H1 (cell line): Measurements from ENCODE around the gene PIF1. TPM values are rescaled to one million over a fixed set of nuclear protein-coding genes. Genes with fewer than 3 reads are reported as not detected.
"Not testable (repeated sequence)": the region's sequence is repeated elsewhere in the genome, so short reads cannot be mapped to it uniquely, and the experiment has no call there.

Experiments used
- CTCF ChIA-PET: fragments of 300-600 bp; sonication (Branson Sonifier 250); formaldehyde crosslinking; loops from one replicate; lab custom pipeline; 2021; ENCODE audit not compliant: partially characterized antibody; lab: Charles Lee
- POLR2A ChIA-PET: fragments of 300-600 bp; sonication (Branson Sonifier 250); formaldehyde crosslinking; loops from one replicate; lab custom pipeline; 2021; ENCODE audit warnings: inconsistent platforms; ENCODE audit not compliant: partially characterized antibody; lab: Charles Lee
- DNase-seq, 2 experiments: peaks; one replicate each; pipeline versions ENCODE4 v3.0.0 to v3.0.0-alpha.2; 2010 to 2022; ENCODE audit warnings: low spot score in 2 of 2, low read depth in 1 of 2, mixed read lengths in 1 of 2
- FAIRE-seq: peaks from 2 replicates; lab custom pipeline; 2011; peaks lifted over from hg19 to GRCh38; lab: Jason Lieb, UNC
- H2AFZ ChIP-seq: 2 replicates; pipeline ENCODE4 v1.8.1; 2012; ENCODE audit warnings: low read length, inconsistent platforms
- H2AK5ac ChIP-seq: 2 replicates; pipeline ENCODE4 v1.6.1; 2013; ENCODE audit warnings: low read depth, low read length
- H2BK120ac ChIP-seq: replicated peaks from 2 replicates; pipeline ENCODE3; 2013; ENCODE audit warnings: low read depth, low read length, inconsistent platforms
- H2BK12ac ChIP-seq: 2 replicates; pipeline ENCODE4 v1.6.1; 2013; ENCODE audit warnings: low read depth, low read length
- H2BK15ac ChIP-seq: 2 replicates; pipeline ENCODE4 v1.6.1; 2013; ENCODE audit warnings: low read length
- H2BK20ac ChIP-seq: 2 replicates; pipeline ENCODE4 v1.6.1; 2013; ENCODE audit warnings: low read length
- H2BK5ac ChIP-seq: 2 replicates; pipeline ENCODE4 v1.6.1; 2013; ENCODE audit warnings: low read depth, low read length
- H3K14ac ChIP-seq: 2 replicates; pipeline ENCODE4 v1.6.1; 2013; ENCODE audit warnings: inconsistent platforms; ENCODE audit not compliant: insufficient read length
- H3K18ac ChIP-seq: 2 replicates; pipeline ENCODE4 v1.6.1; 2013; ENCODE audit warnings: low read length; ENCODE audit errors: extremely low read depth
- H3K23ac ChIP-seq: 2 replicates; pipeline ENCODE4 v1.6.1; 2013; ENCODE audit warnings: inconsistent platforms; ENCODE audit not compliant: insufficient read length
- H3K23me2 ChIP-seq: 2 replicates; pipeline ENCODE4 v1.6.1; 2013; ENCODE audit warnings: low read depth, low read length
- H3K27ac ChIP-seq: 2 replicates; pipeline ENCODE4 v1.6.1; 2011; ENCODE audit warnings: low read depth, low read length, inconsistent platforms
- H3K27me3 ChIP-seq, 4 experiments: replicated peaks in 1 of 4; 1 replicate in 1 of 4; 2 replicates in 3 of 4; pipeline versions ENCODE4 v1.6.1 to v1.8.1; 2011 to 2013; ENCODE audit warnings: low read length in 3 of 4, mild to moderate bottlenecking in 3 of 4, inconsistent platforms in 2 of 4, mixed read lengths in 2 of 4, moderate library complexity in 1 of 4; ENCODE audit not compliant: control insufficient read depth in 3 of 4, insufficient read depth in 3 of 4; ENCODE audit errors: extremely low read depth in 1 of 4
- H3K36me3 ChIP-seq, 4 experiments: 2 replicates each; pipeline versions ENCODE4 v1.6.1 to v1.8.1; 2011 to 2013; ENCODE audit warnings: mild to moderate bottlenecking in 4 of 4, low read length in 3 of 4, moderate library complexity in 2 of 4, control low read depth in 1 of 4, inconsistent platforms in 1 of 4; ENCODE audit not compliant: insufficient read depth in 4 of 4, control insufficient read depth in 2 of 4
- H3K4ac ChIP-seq: replicated peaks from 2 replicates; pipeline ENCODE3; 2013; ENCODE audit warnings: low read length, low read depth, mixed read lengths, inconsistent platforms; ENCODE audit not compliant: insufficient read length
- H3K4me1 ChIP-seq, 4 experiments: replicated peaks in 1 of 4; 1 replicate in 1 of 4; 2 replicates in 3 of 4; pipeline versions ENCODE4 v1.6.1 to v1.8.1; 2011 to 2013; ENCODE audit warnings: low read length in 3 of 4, inconsistent platforms in 2 of 4, mixed read lengths in 1 of 4; ENCODE audit not compliant: insufficient read depth in 4 of 4, control insufficient read depth in 3 of 4
- H3K4me2 ChIP-seq, 2 experiments: 2 replicates each; pipeline versions ENCODE4 v1.6.1 to v1.8.1; 2011 to 2013; ENCODE audit warnings: low read depth in 2 of 2, low read length in 2 of 2, control low read depth in 1 of 2, inconsistent platforms in 1 of 2, mild to moderate bottlenecking in 1 of 2; ENCODE audit not compliant: insufficient read depth in 1 of 2
- H3K4me3 ChIP-seq, 4 experiments: fragments of 200-600, 300-600 bp in 1 of 4; sonication (generic), shearing (Covaris generic), sonication (Bioruptor Twin) in 1 of 4; 2 replicates each; pipeline versions ENCODE4 v1.5.1 to v1.8.1; 2011 to 2016; ENCODE audit warnings: low read length in 4 of 4, low read depth in 3 of 4, control low read depth in 2 of 4, inconsistent platforms in 2 of 4, mild to moderate bottlenecking in 2 of 4, mixed read lengths in 1 of 4, moderate library complexity in 1 of 4; ENCODE audit not compliant: insufficient read depth in 2 of 4; ENCODE audit errors: extremely low read depth in 1 of 4
- H3K56ac ChIP-seq: replicated peaks from 2 replicates; pipeline ENCODE3; 2013; ENCODE audit warnings: low read depth, mild to moderate bottlenecking, mixed read lengths, low read length, inconsistent platforms; ENCODE audit not compliant: insufficient read length
- H3K79me1 ChIP-seq: 2 replicates; pipeline ENCODE4 v1.6.1; 2013; ENCODE audit warnings: low read depth, low read length, control low read depth
- H3K79me2 ChIP-seq, 2 experiments: 2 replicates each; pipeline versions ENCODE4 v1.6.1 to v1.8.1; 2012 to 2013; ENCODE audit warnings: low read length in 2 of 2, mild to moderate bottlenecking in 2 of 2, inconsistent platforms in 1 of 2; ENCODE audit not compliant: insufficient read depth in 2 of 2, control insufficient read depth in 1 of 2
- H3K9ac ChIP-seq, 4 experiments: replicated peaks in 1 of 4; 1 replicate in 1 of 4; 2 replicates in 3 of 4; pipeline versions ENCODE4 v1.6.1 to v1.8.1; 2011 to 2013; ENCODE audit warnings: low read depth in 3 of 4, low read length in 3 of 4, control low read depth in 2 of 4, mild to moderate bottlenecking in 2 of 4, moderate library complexity in 2 of 4, inconsistent platforms in 1 of 4; ENCODE audit errors: extremely low read depth in 1 of 4
- H3K9me3 ChIP-seq, 2 experiments: 2 replicates each; pipeline versions ENCODE4 v1.6.1 to v1.8.1; 2012 to 2013; ENCODE audit warnings: mild to moderate bottlenecking in 2 of 2, moderate library complexity in 2 of 2, control low read depth in 1 of 2, inconsistent platforms in 1 of 2, low read depth in 1 of 2, low read length in 1 of 2, mixed read lengths in 1 of 2; ENCODE audit not compliant: insufficient read depth in 2 of 2
- H4K20me1 ChIP-seq, 2 experiments: replicated peaks in 1 of 2; 2 replicates each; pipeline versions ENCODE3 to v1.8.1; 2011 to 2013; ENCODE audit warnings: inconsistent platforms in 2 of 2, low read length in 2 of 2, mild to moderate bottlenecking in 1 of 2; ENCODE audit not compliant: insufficient read depth in 2 of 2, control insufficient read depth in 1 of 2
- H4K5ac ChIP-seq: 2 replicates; pipeline ENCODE4 v1.6.1; 2013; ENCODE audit warnings: low read length, low read depth, mixed read lengths, inconsistent platforms; ENCODE audit not compliant: insufficient read length
- H4K8ac ChIP-seq: 2 replicates; pipeline ENCODE4 v1.8.0; 2013; ENCODE audit warnings: mild to moderate bottlenecking, moderate library complexity, low read length, inconsistent platforms; ENCODE audit not compliant: insufficient read depth; ENCODE audit errors: extremely low read depth
- H4K91ac ChIP-seq: replicated peaks from 2 replicates; pipeline ENCODE3; 2013; ENCODE audit warnings: low read length, mixed read lengths, inconsistent platforms; ENCODE audit not compliant: insufficient read length
- CHD2 ChIP-seq: IDR thresholded peaks from 2 replicates; pipeline ENCODE4 v1.6.1; 2012; ENCODE audit warnings: low read length, improper control_type of control experiment
- EP300 ChIP-seq, 2 experiments: IDR thresholded peaks; 1 replicate in 1 of 2; 2 replicates in 1 of 2; pipeline ENCODE4 v1.6.1; 2011 to 2012; ENCODE audit warnings: low read depth in 2 of 2, low read length in 2 of 2, mild to moderate bottlenecking in 2 of 2, borderline replicate concordance in 1 of 2, inconsistent platforms in 1 of 2, moderate library complexity in 1 of 2
- TEAD4 ChIP-seq: IDR thresholded peaks from 2 replicates; pipeline ENCODE4 v1.6.1; 2012; ENCODE audit warnings: low read depth, low read length, inconsistent platforms, mixed read lengths
- WGBS, 2 experiments: shearing (Covaris generic) in 1 of 2; methylation state at CpG; one replicate each; pipeline versions ENCODE4 v1.1.6 to v1.1.7; 2013 to 2015; ENCODE audit warnings: low lambda C conversion rate in 2 of 2, mixed read lengths in 2 of 2, inconsistent platforms in 1 of 2, low coverage in 1 of 2, missing lambda C conversion rate in 1 of 2; ENCODE audit not compliant: insufficient replicate concordance in 2 of 2, insufficient coverage in 1 of 2, insufficient read length in 1 of 2; ENCODE audit errors: extremely low coverage in 1 of 2, missing lambda C conversion rate in 1 of 2; 5-methylcytosine and 5-hydroxymethylcytosine counted together
- polyA plus RNA-seq, 7 experiments: library from polyadenylated mRNA; depleted of rRNA in 3 of 7; stranded (reverse) in 5 of 7; unstranded in 2 of 7; fragments of >200 nt in 5 of 7; fragments of 200-250 nt in 2 of 7; gene quantifications; 1 replicate in 5 of 7; 2 replicates in 1 of 7; 4 replicates in 1 of 7; pipeline versions ENCODE4 v1.2.1 to v1.2.3, GENCODE V29; 2011 to 2013; ENCODE audit warnings: missing spikeins in 2 of 7, mixed read lengths in 2 of 7
- total RNA-seq: library from RNA; stranded (reverse); fragmentation: NEBNext Ultra II Directional; extraction: Animal tissue kit (Norgen Biotek cat#: 25700); gene quantifications from 2 replicates; pipeline ENCODE4 v1.2.1, GENCODE V29; 2021

The PIF1 gene
- total and polyA plus RNA-seq, 2 of the 8 experiments (the other 6 are each of a cell fraction or from before 2014, with no cell fraction given) = 73.3 to 138 TPM

- TF ChIP-seq EP300 (IDR thresholded peaks at IDR 0.05; ENCODE audit: borderline replicate concordance in 1 of 2, low read depth in 2 of 2, low read length in 2 of 2) (no peak), CHD2 (no peak), TEAD4 (no peak)
Observed at GRCh38 chr15:64800476-64800875, 25.0 kb downstream of the PIF1 start (continued).

- POLR2A ChIA-PET, DNase-seq: not testable (repeated sequence)
Observed at GRCh38 chr15:64798905-64799304, 26.5 kb downstream of the PIF1 start.

More at GRCh38 chr15:64798905-64799304, 26.5 kb downstream of the PIF1 start:
- H3K14ac ChIP-seq, H3K18ac ChIP-seq, H3K9me3 ChIP-seq, FAIRE-seq, H3K4ac ChIP-seq, H3K23ac ChIP-seq, H3K27ac ChIP-seq, H3K23me2 ChIP-seq, H3K79me2 ChIP-seq, H2AFZ ChIP-seq, H4K5ac ChIP-seq, H2BK12ac ChIP-seq, H2BK5ac ChIP-seq, H3K4me2 ChIP-seq, H2BK15ac ChIP-seq, H4K8ac ChIP-seq, H3K4me1 ChIP-seq, H3K9ac ChIP-seq, H4K91ac ChIP-seq, CTCF ChIA-PET, H3K56ac ChIP-seq, H2BK120ac ChIP-seq, H2BK20ac ChIP-seq, H2AK5ac ChIP-seq, H3K36me3 ChIP-seq, H3K27me3 ChIP-seq, H3K79me1 ChIP-seq, H4K20me1 ChIP-seq, H3K4me3 ChIP-seq: not testable (repeated sequence)
- no CpG with 5 or more reads among the region's 29 CpGs for WGBS, 2 experiments
